SK-N-SH (cell line): ENCODE data around the gene DUSP16. TPM values are rescaled to one million over a fixed set of nuclear protein-coding genes. Genes with fewer than 3 reads are reported as not detected.
A peak's percentile ranks its signal among the peaks of the same experiment; 100 is the strongest.

Experiments
- CTCF ChIA-PET: fragments of 300-600, 350-600 bp; formaldehyde crosslinking; extraction: SDS; loops from one replicate; lab custom pipeline; 2021; lab: Yijun Ruan, JAX
- POLR2A ChIA-PET: fragments of 350-600 bp; sonication (Branson Sonifier 250); formaldehyde crosslinking; extraction: SDS; loops from one replicate; lab custom pipeline; 2020; ENCODE audit warnings: antibody characterized with exemption, inconsistent platforms; lab: Yijun Ruan, JAX
- DNase-seq: peaks from one replicate; pipeline ENCODE4 v3.0.0; 2012
- H2AFZ ChIP-seq: fragments of 200-600 bp; sonication (generic); 2 replicates; pipeline ENCODE4 v1.8.1; 2016; ENCODE audit warnings: antibody characterized with exemption, mild to moderate bottlenecking, low read depth
- H3F3A ChIP-seq: fragments of 200-600 bp; sonication (generic); replicated peaks from 2 replicates; pipeline ENCODE3; 2016; ENCODE audit warnings: antibody characterized with exemption, mild to moderate bottlenecking; ENCODE audit not compliant: insufficient read depth
- H3K27ac ChIP-seq, 2 experiments: fragments of 200-500 bp in 1 of 2; fragments of 200-600 bp in 1 of 2; sonication (Bioruptor generic) in 1 of 2; sonication (generic), shearing (Covaris generic) in 1 of 2; 2 replicates each; pipeline versions ENCODE4 v1.5.1 to v1.6.1; 2014 to 2016; ENCODE audit warnings: low read depth in 2 of 2, inconsistent platforms in 1 of 2, low read length in 1 of 2, mild to moderate bottlenecking in 1 of 2, mixed read lengths in 1 of 2
- H3K27me3 ChIP-seq: fragments of 200-600 bp; sonication (generic), shearing (Covaris generic); 2 replicates; pipeline ENCODE4 v1.6.1; 2016; ENCODE audit warnings: mixed run types; ENCODE audit not compliant: insufficient read depth
- H3K36me3 ChIP-seq, 2 experiments: fragments of 200-500 bp in 1 of 2; fragments of 200-600 bp in 1 of 2; sonication (Bioruptor generic) in 1 of 2; sonication (generic) in 1 of 2; replicated peaks in 1 of 2; 2 replicates each; pipeline versions ENCODE3 to v1.5.1; 2014 to 2016; ENCODE audit warnings: low read length in 1 of 2, mild to moderate bottlenecking in 1 of 2; ENCODE audit not compliant: insufficient read depth in 2 of 2, control insufficient read depth in 1 of 2
- H3K4me1 ChIP-seq, 2 experiments: fragments of 200-500 bp in 1 of 2; fragments of 200-600 bp in 1 of 2; sonication (Bioruptor generic) in 1 of 2; sonication (generic), shearing (Covaris generic) in 1 of 2; 2 replicates each; pipeline versions ENCODE4 v1.5.1 to v1.6.1; 2014 to 2016; ENCODE audit warnings: low read depth in 1 of 2, low read length in 1 of 2, mixed run types in 1 of 2; ENCODE audit not compliant: insufficient read depth in 2 of 2, control insufficient read depth in 1 of 2
- H3K4me2 ChIP-seq: fragments of 200-600 bp; sonication (generic), shearing (Covaris generic); 2 replicates; pipeline ENCODE4 v1.6.1; 2017; ENCODE audit warnings: mixed run types
- H3K4me3 ChIP-seq, 2 experiments: fragments of 200-500 bp in 1 of 2; fragments of 200-600 bp in 1 of 2; sonication (Bioruptor generic) in 1 of 2; sonication (generic), shearing (Covaris generic) in 1 of 2; 2 replicates each; pipeline versions ENCODE4 v1.5.1 to v1.8.1; 2014 to 2016; ENCODE audit warnings: low read depth in 2 of 2, inconsistent platforms in 1 of 2, low read length in 1 of 2, mild to moderate bottlenecking in 1 of 2, mixed read lengths in 1 of 2, moderate library complexity in 1 of 2
- H3K79me2 ChIP-seq: fragments of 200-600 bp; sonication (generic); 2 replicates; pipeline ENCODE4 v1.8.1; 2017; ENCODE audit warnings: mild to moderate bottlenecking; ENCODE audit not compliant: insufficient read depth
- H3K9ac ChIP-seq: fragments of 200-600 bp; sonication (generic); 2 replicates; pipeline ENCODE4 v1.6.1; 2017; ENCODE audit warnings: mixed run types
- H3K9me2 ChIP-seq: fragments of 200-600 bp; sonication (generic); 2 replicates; pipeline ENCODE4 v1.6.1; 2017; ENCODE audit warnings: mixed run types
- H3K9me3 ChIP-seq: fragments of 200-600 bp; sonication (generic); 2 replicates; pipeline ENCODE4 v1.6.1; 2017; ENCODE audit warnings: mixed run types, mild to moderate bottlenecking, moderate library complexity
- H4K20me1 ChIP-seq: fragments of 200-600 bp; sonication (generic); 2 replicates; pipeline ENCODE4 v1.6.1; 2017; ENCODE audit warnings: mild to moderate bottlenecking, mixed run types; ENCODE audit not compliant: insufficient read depth
- EP300 ChIP-seq, 2 experiments: IDR thresholded peaks; 2 replicates each; pipeline versions ENCODE4 v1.4.0 to v1.6.1; 2012; ENCODE audit warnings: borderline replicate concordance in 1 of 2, low read depth in 1 of 2, low read length in 1 of 2
- EZH2phosphoT487 ChIP-seq: fragments of 200-600 bp; sonication (generic); IDR thresholded peaks from 2 replicates; pipeline ENCODE4 v1.6.1; 2017; ENCODE audit warnings: low read depth, mixed run types, mild to moderate bottlenecking, antibody characterized with exemption, moderate library complexity, borderline replicate concordance
- FOSL2 ChIP-seq: IDR thresholded peaks from 2 replicates; pipeline ENCODE4 v1.4.0; 2012; ENCODE audit warnings: low read depth, mild to moderate bottlenecking, moderate library complexity, borderline replicate concordance
- GABPA ChIP-seq: IDR thresholded peaks from 2 replicates; pipeline ENCODE4 v1.4.0; 2012; ENCODE audit warnings: low read depth, mild to moderate bottlenecking
- GATA2 ChIP-seq: sonication (generic); formaldehyde crosslinking; IDR thresholded peaks from 2 replicates; pipeline ENCODE4 v1.5.0; 2020; ENCODE audit warnings: mild to moderate bottlenecking, missing genetic modification reagents
- MAX ChIP-seq: IDR thresholded peaks from 2 replicates; pipeline ENCODE4 v1.4.0; 2012; ENCODE audit warnings: low read depth
- MEF2A ChIP-seq: IDR thresholded peaks from 2 replicates; pipeline ENCODE4 v1.4.0; 2012; ENCODE audit warnings: low read depth, borderline replicate concordance
- NFIC ChIP-seq: IDR thresholded peaks from 2 replicates; pipeline ENCODE4 v1.4.0; 2012; ENCODE audit warnings: borderline replicate concordance
- POLR2AphosphoS5 ChIP-seq: IDR thresholded peaks from 2 replicates; pipeline ENCODE4 v1.6.1; 2012; ENCODE audit warnings: low read depth, low read length
- SMC3 ChIP-seq: IDR thresholded peaks from 2 replicates; pipeline ENCODE4 v1.6.1; 2012; ENCODE audit warnings: low read depth, low read length, improper control_type of control experiment
- TCF12 ChIP-seq: IDR thresholded peaks from 2 replicates; pipeline ENCODE4 v1.4.0; 2012
- TEAD4 ChIP-seq: IDR thresholded peaks from 2 replicates; pipeline ENCODE4 v1.4.0; 2012; ENCODE audit warnings: mild to moderate bottlenecking, borderline replicate concordance; ENCODE audit not compliant: insufficient read depth
- YY1 ChIP-seq: IDR thresholded peaks from 2 replicates; pipeline ENCODE4 v1.4.0; 2012; ENCODE audit warnings: low read depth, mild to moderate bottlenecking
- WGBS: methylation state at CpG from one replicate; pipeline ENCODE4 v1.1.6; 2017; ENCODE audit warnings: low lambda C conversion rate; 5-methylcytosine and 5-hydroxymethylcytosine counted together
- polyA plus RNA-seq, 3 experiments: library from polyadenylated mRNA; depleted of rRNA; stranded (reverse); fragments of >200 nt; gene quantifications; 2 replicates each; pipeline ENCODE4 v1.2.3, GENCODE V29; 2012
- TF ChIP-seq, protein P1 (sequence below): IDR thresholded peaks from 2 replicates; pipeline ENCODE4 v1.4.0; 2012; ENCODE audit warnings: low read depth, borderline replicate concordance
- TF ChIP-seq, protein P2 (sequence below): IDR thresholded peaks from 2 replicates; pipeline ENCODE4 v1.4.0; 2012; ENCODE audit warnings: low read depth, borderline replicate concordance

The DUSP16 gene
- polyA plus RNA-seq, 1 of the 3 experiments (the other 2 are of a cell fraction), result 7.1 TPM

- TF ChIP-seq EP300 (IDR thresholded peaks at IDR 0.05; ENCODE audit: borderline replicate concordance in 1 of 2, low read depth in 1 of 2, low read length in 1 of 2) (peak in 1 of 2 experiments; percentile 72; a peak in 2 of 4 replicates), SMC3 (0 out of 2 replicates have a peak, but pooled peaks have one; percentile 3), GABPA (no peak), TCF12 (peak; percentile 79), YY1 (no peak), NFIC (peak; percentile 21; the same call in 1 of the 2 replicates), POLR2AphosphoS5 (no peak), FOSL2 (peak; percentile 64), TEAD4 (peak; percentile 78), EZH2phosphoT487 (no peak)
These were observed 51.5 kb downstream of the DUSP16 start (continued) for GRCh38 chr12:12511021-12511783.

- CTCF ChIA-PET, result interaction anchor here (1.1 to 1.4 kb wide), 2 partner anchors 11 to 145 kb away, joined by 3 to 6 read pairs; no protein-coding TSS in a partner anchor
These were observed 52.1 kb downstream of the DUSP16 start for GRCh38 chr12:12510551-12510950.

More at GRCh38 chr12:12510551-12510950, 52.1 kb downstream of the DUSP16 start:
- no peaks in the 10 kb centered on the region for H4K20me1 ChIP-seq
- H3K4me3 ChIP-seq, result no peak overlapping the region
- POLR2A ChIA-PET, result no interaction called here
- H3K9me2 ChIP-seq, result no peaks in the 10 kb centered on the region
- peaks cover 60% of the 10 kb centered on the region for H3K79me2 ChIP-seq
- peaks cover 69% of the 10 kb centered on the region for H3F3A ChIP-seq
- TF ChIP-seq, protein P1, sequence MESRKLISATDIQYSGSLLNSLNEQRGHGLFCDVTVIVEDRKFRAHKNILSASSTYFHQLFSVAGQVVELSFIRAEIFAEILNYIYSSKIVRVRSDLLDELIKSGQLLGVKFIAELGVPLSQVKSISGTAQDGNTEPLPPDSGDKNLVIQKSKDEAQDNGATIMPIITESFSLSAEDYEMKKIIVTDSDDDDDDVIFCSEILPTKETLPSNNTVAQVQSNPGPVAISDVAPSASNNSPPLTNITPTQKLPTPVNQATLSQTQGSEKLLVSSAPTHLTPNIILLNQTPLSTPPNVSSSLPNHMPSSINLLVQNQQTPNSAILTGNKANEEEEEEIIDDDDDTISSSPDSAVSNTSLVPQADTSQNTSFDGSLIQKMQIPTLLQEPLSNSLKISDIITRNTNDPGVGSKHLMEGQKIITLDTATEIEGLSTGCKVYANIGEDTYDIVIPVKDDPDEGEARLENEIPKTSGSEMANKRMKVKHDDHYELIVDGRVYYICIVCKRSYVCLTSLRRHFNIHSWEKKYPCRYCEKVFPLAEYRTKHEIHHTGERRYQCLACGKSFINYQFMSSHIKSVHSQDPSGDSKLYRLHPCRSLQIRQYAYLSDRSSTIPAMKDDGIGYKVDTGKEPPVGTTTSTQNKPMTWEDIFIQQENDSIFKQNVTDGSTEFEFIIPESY, result no peak
- TF ChIP-seq GATA2, result no peak
- TF ChIP-seq, protein P2, sequence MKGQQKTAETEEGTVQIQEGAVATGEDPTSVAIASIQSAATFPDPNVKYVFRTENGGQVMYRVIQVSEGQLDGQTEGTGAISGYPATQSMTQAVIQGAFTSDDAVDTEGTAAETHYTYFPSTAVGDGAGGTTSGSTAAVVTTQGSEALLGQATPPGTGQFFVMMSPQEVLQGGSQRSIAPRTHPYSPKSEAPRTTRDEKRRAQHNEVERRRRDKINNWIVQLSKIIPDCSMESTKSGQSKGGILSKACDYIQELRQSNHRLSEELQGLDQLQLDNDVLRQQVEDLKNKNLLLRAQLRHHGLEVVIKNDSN, result no peak
- TF ChIP-seq NFIC, result no peak
- no peak for TF ChIP-seq MEF2A
- TF ChIP-seq EP300 (IDR thresholded peaks at IDR 0.05; ENCODE audit: borderline replicate concordance in 1 of 2, low read depth in 1 of 2, low read length in 1 of 2), result no peak
- TF ChIP-seq MAX, result no peak
- TF ChIP-seq EZH2phosphoT487, result no peak
- TF ChIP-seq, all 33 proteins: peak for 0
- 65% methylated on average over 2 of the region's 2 CpGs for WGBS
- no peak overlapping the region for H2AFZ ChIP-seq
- H3K36me3 ChIP-seq, result peaks cover 3 to 4% of the 10 kb centered on the region in 2 experiments
- no peaks in the 10 kb centered on the region for H3K27me3 ChIP-seq
- H3K27ac ChIP-seq, result peak overlapping the region; percentile 98 to 99
- H3K4me1 ChIP-seq, result peaks cover 63% of the 10 kb centered on the region in 2 experiments
- peak overlapping the region; percentile 78 for H3K4me2 ChIP-seq
- peak overlapping the region; percentile 61; the same call in 1 of the 2 replicates for H3K9ac ChIP-seq
- H3K9me3 ChIP-seq, result no peaks in the 10 kb centered on the region
- DNase-seq, result no peak
